Sigmoid colon (tissue), 4 donors: Measurements from ENCODE around the gene GRM5.
"Not testable (repeated sequence)": the region's sequence is repeated elsewhere in the genome, so short reads cannot be mapped to it uniquely, and the experiment has no call there.

Source experiments
- CTCF ChIP-seq, 4 experiments: fragments of 450-650 bp in 3 of 4; fragments of 200-600 bp in 1 of 4; IDR thresholded peaks; one replicate each; pipeline ENCODE4 v1.5.1; 2016 to 2019; ENCODE audit warnings: antibody characterized with exemption in 4 of 4, mild to moderate bottlenecking in 3 of 4, moderate library complexity in 2 of 4
- POLR2AphosphoS5 ChIP-seq, 4 donors: sonication (generic); formaldehyde crosslinking; IDR thresholded peaks; one replicate each; pipeline ENCODE4 v1.6.1; 2017; ENCODE audit warnings: antibody characterized with exemption in 4 of 4

- not testable (repeated sequence) for TF ChIP-seq CTCF, POLR2AphosphoS5 (IDR thresholded peaks at IDR 0.05)
Measured at GRCh38 chr11:88975441-88975840, 90.3 kb downstream of the GRM5 start.
